ENCODE data around the gene KDELR3.

GRCh38 chr22:38450234-38450797, 17.6 kb upstream of the KDELR3 start:
- TF ChIP-seq POLR2AphosphoS5 (IDR thresholded peaks at IDR 0.05) (no peak), POLR2A (IDR thresholded peaks at IDR 0.05) (no peak)
- TF ChIP-seq, protein P1, sequence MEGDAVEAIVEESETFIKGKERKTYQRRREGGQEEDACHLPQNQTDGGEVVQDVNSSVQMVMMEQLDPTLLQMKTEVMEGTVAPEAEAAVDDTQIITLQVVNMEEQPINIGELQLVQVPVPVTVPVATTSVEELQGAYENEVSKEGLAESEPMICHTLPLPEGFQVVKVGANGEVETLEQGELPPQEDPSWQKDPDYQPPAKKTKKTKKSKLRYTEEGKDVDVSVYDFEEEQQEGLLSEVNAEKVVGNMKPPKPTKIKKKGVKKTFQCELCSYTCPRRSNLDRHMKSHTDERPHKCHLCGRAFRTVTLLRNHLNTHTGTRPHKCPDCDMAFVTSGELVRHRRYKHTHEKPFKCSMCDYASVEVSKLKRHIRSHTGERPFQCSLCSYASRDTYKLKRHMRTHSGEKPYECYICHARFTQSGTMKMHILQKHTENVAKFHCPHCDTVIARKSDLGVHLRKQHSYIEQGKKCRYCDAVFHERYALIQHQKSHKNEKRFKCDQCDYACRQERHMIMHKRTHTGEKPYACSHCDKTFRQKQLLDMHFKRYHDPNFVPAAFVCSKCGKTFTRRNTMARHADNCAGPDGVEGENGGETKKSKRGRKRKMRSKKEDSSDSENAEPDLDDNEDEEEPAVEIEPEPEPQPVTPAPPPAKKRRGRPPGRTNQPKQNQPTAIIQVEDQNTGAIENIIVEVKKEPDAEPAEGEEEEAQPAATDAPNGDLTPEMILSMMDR (IDR thresholded peaks at IDR 0.05), result no peak

All from upper lobe of left lung (tissue), 4 donors.